ENCODE data around the gene TTBK2. TPM values are rescaled to one million over a fixed set of nuclear protein-coding genes. Genes with fewer than 3 reads are reported as not detected.
"Not testable (repeated sequence)": the region's sequence is repeated elsewhere in the genome, so short reads cannot be mapped to it uniquely, and the experiment has no call there.

TTBK2 gene
- total RNA-seq, result 10 to 100 TPM; 10.1 to 13.9 TPM

- Mint-ChIP-seq H3K9me3 (ENCODE audit: insufficient read depth) (no peaks in the 10 kb centered on the region), H3K36me3 (ENCODE audit: low read depth) (peaks cover 5% of the 10 kb centered on the region), H3K4me3 (peak within 1 kb of the TSS; percentile 92), H3K4me1 (ENCODE audit: low read depth) (peaks cover 35% of the 10 kb centered on the region), H3K27me3 (ENCODE audit: low read depth) (peaks cover 2% of the 10 kb centered on the region), H3K27ac (peak within 1 kb of the TSS; percentile 89)
- ChIA-PET CTCF (interaction anchor here (0.6 to 1.0 kb wide), 2 partner anchors 40 to 103 kb away, joined by 3 read pairs; no protein-coding TSS in a partner anchor), POLR2A (interaction anchor here (1.2 kb wide), 1 partner anchor 185 kb away, joined by 4 read pairs; no protein-coding TSS in a partner anchor)
- peak; percentile 97 for ATAC-seq
- peak; percentile 98 for DNase-seq
These were observed at the start of gene TTBK2 for GRCh38 chr15:42920519-42921341. Gene TTBK2, minus strand, starts transcription at chr15:42920778. Its CDS starts 42,161 bp downstream, at chr15:42878617.

GRCh38 chr15:42964476-42964875 is 43.9 kb upstream of the TTBK2 start:
- DNase-seq, result no peak
- H3K9me3 Mint-ChIP-seq (ENCODE audit: insufficient read depth), result no peaks in the 10 kb centered on the region
- no peaks in the 10 kb centered on the region for H3K4me1 Mint-ChIP-seq (ENCODE audit: low read depth)
- no peak for ATAC-seq
- no peak overlapping the region for H3K4me3 Mint-ChIP-seq
- no peak overlapping the region for H3K27ac Mint-ChIP-seq
- POLR2A ChIA-PET, result interaction anchor here (0.5 kb wide), 1 partner anchor 17 kb away, joined by 8 read pairs; no protein-coding TSS in a partner anchor
- no peaks in the 10 kb centered on the region for H3K27me3 Mint-ChIP-seq (ENCODE audit: low read depth)
- peaks cover 46% of the 10 kb centered on the region for H3K36me3 Mint-ChIP-seq (ENCODE audit: low read depth)
- CTCF ChIA-PET, result no interaction called here

GRCh38 chr15:42955518-42955917 is 34.9 kb upstream of the TTBK2 start:
- CTCF ChIA-PET, result interaction anchor here (1.9 kb wide), 1 partner anchor 29 kb away, joined by 9 read pairs; no protein-coding TSS in a partner anchor

GRCh38 chr15:42954291-42954690 is 33.7 kb upstream of the TTBK2 start:
- no peak for DNase-seq
- no peak overlapping the region for H3K4me3 Mint-ChIP-seq
- ChIA-PET POLR2A (interaction anchor here (0.6 kb wide), 1 partner anchor 162 kb away, joined by 3 read pairs; no protein-coding TSS in a partner anchor), CTCF (no interaction called here)
- no peak for ATAC-seq
- no peaks in the 10 kb centered on the region for H3K9me3 Mint-ChIP-seq (ENCODE audit: insufficient read depth)
- no peaks in the 10 kb centered on the region for H3K4me1 Mint-ChIP-seq (ENCODE audit: low read depth)
- H3K36me3 Mint-ChIP-seq (ENCODE audit: low read depth), result peaks cover 56% of the 10 kb centered on the region
- H3K27ac Mint-ChIP-seq, result no peak overlapping the region
- H3K27me3 Mint-ChIP-seq (ENCODE audit: low read depth), result no peaks in the 10 kb centered on the region

More at GRCh38 chr15:42955518-42955917, 34.9 kb upstream of the TTBK2 start:
- no peak for ATAC-seq
- H3K36me3 Mint-ChIP-seq (ENCODE audit: low read depth), result peaks cover 58% of the 10 kb centered on the region
- no peak overlapping the region for H3K4me3 Mint-ChIP-seq
- no peaks in the 10 kb centered on the region for H3K4me1 Mint-ChIP-seq (ENCODE audit: low read depth)
- H3K27me3 Mint-ChIP-seq (ENCODE audit: low read depth), result no peaks in the 10 kb centered on the region
- H3K9me3 Mint-ChIP-seq (ENCODE audit: insufficient read depth), result no peaks in the 10 kb centered on the region
- DNase-seq, result no peak
- POLR2A ChIA-PET, result no interaction called here
- no peak overlapping the region for H3K27ac Mint-ChIP-seq

GRCh38 chr15:42948898-42949297 is 28.3 kb upstream of the TTBK2 start:
- H3K4me3 Mint-ChIP-seq; H3K27ac Mint-ChIP-seq; CTCF ChIA-PET; ATAC-seq; H3K27me3 Mint-ChIP-seq (ENCODE audit: low read depth); H3K4me1 Mint-ChIP-seq (ENCODE audit: low read depth); H3K9me3 Mint-ChIP-seq (ENCODE audit: insufficient read depth); POLR2A ChIA-PET; DNase-seq: not testable (repeated sequence)
- H3K36me3 Mint-ChIP-seq (ENCODE audit: low read depth), result peaks cover 52% of the 10 kb centered on the region

- ATAC-seq (no peak), DNase-seq (no peak)
- no peaks in the 10 kb centered on the region for H3K27me3 Mint-ChIP-seq (ENCODE audit: low read depth)
- H3K36me3 Mint-ChIP-seq (ENCODE audit: low read depth), result peaks cover 17% of the 10 kb centered on the region
- no peak overlapping the region for H3K4me3 Mint-ChIP-seq
- H3K27ac Mint-ChIP-seq, result no peak overlapping the region
- ChIA-PET CTCF (interaction anchor here (0.9 kb wide), 1 partner anchor 14 kb away, joined by 5 read pairs; no protein-coding TSS in a partner anchor), POLR2A (no interaction called here)
- H3K9me3 Mint-ChIP-seq (ENCODE audit: insufficient read depth), result no peaks in the 10 kb centered on the region
- no peaks in the 10 kb centered on the region for H3K4me1 Mint-ChIP-seq (ENCODE audit: low read depth)
These were observed 19.9 kb upstream of the TTBK2 start for GRCh38 chr15:42940527-42940926.

GRCh38 chr15:42939841-42940240 is 19.3 kb upstream of the TTBK2 start:
- DNase-seq (no peak), ATAC-seq (no peak)
- Mint-ChIP-seq H3K27me3 (ENCODE audit: low read depth) (no peaks in the 10 kb centered on the region), H3K9me3 (ENCODE audit: insufficient read depth) (no peaks in the 10 kb centered on the region), H3K4me1 (ENCODE audit: low read depth) (no peaks in the 10 kb centered on the region), H3K27ac (no peak overlapping the region), H3K4me3 (no peak overlapping the region), H3K36me3 (ENCODE audit: low read depth) (peaks cover 10% of the 10 kb centered on the region)
- CTCF ChIA-PET, result interaction anchor here (0.9 kb wide), 1 partner anchor 14 kb away, joined by 5 read pairs; no protein-coding TSS in a partner anchor
- POLR2A ChIA-PET, result no interaction called here

- H3K27me3 Mint-ChIP-seq (ENCODE audit: low read depth), result peaks cover 2% of the 10 kb centered on the region
These were observed 16.6 kb upstream of the TTBK2 start for GRCh38 chr15:42937143-42937542.

GRCh38 chr15:42933886-42934667 is 13.5 kb upstream of the TTBK2 start:
- DNase-seq (no peak), ATAC-seq (no peak)
- no peaks in the 10 kb centered on the region for H3K36me3 Mint-ChIP-seq (ENCODE audit: low read depth)
- POLR2A ChIA-PET, result no interaction called here
- no peak overlapping the region for H3K27ac Mint-ChIP-seq
- no peaks in the 10 kb centered on the region for H3K9me3 Mint-ChIP-seq (ENCODE audit: insufficient read depth)
- no peaks in the 10 kb centered on the region for H3K4me1 Mint-ChIP-seq (ENCODE audit: low read depth)
- CTCF ChIA-PET, result no interaction called here
- H3K4me3 Mint-ChIP-seq, result no peak overlapping the region
- H3K27me3 Mint-ChIP-seq (ENCODE audit: low read depth), result peaks cover 2% of the 10 kb centered on the region

More at GRCh38 chr15:42937143-42937542, 16.6 kb upstream of the TTBK2 start:
- Mint-ChIP-seq H3K4me3 (no peak overlapping the region), H3K9me3 (ENCODE audit: insufficient read depth) (no peaks in the 10 kb centered on the region), H3K27ac (no peak overlapping the region), H3K36me3 (ENCODE audit: low read depth) (no peaks in the 10 kb centered on the region), H3K4me1 (ENCODE audit: low read depth) (no peaks in the 10 kb centered on the region)
- DNase-seq (no peak), ATAC-seq (no peak)
- ChIA-PET CTCF (interaction anchor here (1.0 kb wide), 1 partner anchor 11 kb away, joined by 5 read pairs; no protein-coding TSS in a partner anchor), POLR2A (no interaction called here)

- Mint-ChIP-seq H3K4me1 (ENCODE audit: low read depth) (no peaks in the 10 kb centered on the region), H3K36me3 (ENCODE audit: low read depth) (no peaks in the 10 kb centered on the region), H3K9me3 (ENCODE audit: insufficient read depth) (no peaks in the 10 kb centered on the region), H3K27ac (no peak overlapping the region), H3K4me3 (no peak overlapping the region), H3K27me3 (ENCODE audit: low read depth) (peaks cover 2% of the 10 kb centered on the region)
- POLR2A ChIA-PET, result no interaction called here
- CTCF ChIA-PET, result no interaction called here
- ATAC-seq (no peak), DNase-seq (no peak)
These were observed 12.4 kb upstream of the TTBK2 start for GRCh38 chr15:42932833-42933515.

- no peaks in the 10 kb centered on the region for H3K4me1 Mint-ChIP-seq (ENCODE audit: low read depth)
- H3K4me3 Mint-ChIP-seq, result no peak overlapping the region
- H3K27me3 Mint-ChIP-seq (ENCODE audit: low read depth), result peaks cover 2% of the 10 kb centered on the region
- ChIA-PET CTCF (no interaction called here), POLR2A (no interaction called here)
- H3K27ac Mint-ChIP-seq, result no peak overlapping the region
- ATAC-seq (no peak), DNase-seq (no peak)
- no peaks in the 10 kb centered on the region for H3K9me3 Mint-ChIP-seq (ENCODE audit: insufficient read depth)
- no peaks in the 10 kb centered on the region for H3K36me3 Mint-ChIP-seq (ENCODE audit: low read depth)
These were observed 11.3 kb upstream of the TTBK2 start for GRCh38 chr15:42931702-42932486.
